IPS-18a (cell line): Measurements from ENCODE around the gene DUT.

Source experiments
- H3K27ac ChIP-seq: one replicate; pipeline ENCODE4 v1.5.1; 2013; ENCODE audit warnings: low read length
- H3K27me3 ChIP-seq: one replicate; pipeline ENCODE4 v1.6.1; 2013; ENCODE audit warnings: mild to moderate bottlenecking, low read length; ENCODE audit not compliant: control insufficient read depth, insufficient read depth
- H3K36me3 ChIP-seq: one replicate; pipeline ENCODE4 v1.6.1; 2013; ENCODE audit warnings: low read depth, low read length; ENCODE audit not compliant: control insufficient read depth
- H3K4me1 ChIP-seq: one replicate; pipeline ENCODE4 v1.6.1; 2013; ENCODE audit warnings: low read depth, low read length; ENCODE audit not compliant: control insufficient read depth
- H3K4me3 ChIP-seq: one replicate; pipeline ENCODE4 v1.5.1; 2013; ENCODE audit warnings: low read length
- H3K9ac ChIP-seq: one replicate; pipeline ENCODE4 v1.6.1; 2013; ENCODE audit warnings: mild to moderate bottlenecking, low read length, moderate library complexity
- H3K9me3 ChIP-seq: one replicate; pipeline ENCODE4 v1.6.1; 2013; ENCODE audit warnings: low read depth, low read length; ENCODE audit not compliant: control insufficient read depth

DUT gene

GRCh38 chr15:48391950-48392349, 60.7 kb downstream of the DUT start:
- Histone ChIP-seq H3K27me3 (no peaks in the 10 kb centered on the region), H3K36me3 (no peaks in the 10 kb centered on the region), H3K27ac (no peak overlapping the region)

GRCh38 chr15:48392356-48392755, 61.1 kb downstream of the DUT start:
- no peak overlapping the region for H3K4me3 ChIP-seq
- no peak overlapping the region for H3K9ac ChIP-seq
- H3K9me3 ChIP-seq: no peaks in the 10 kb centered on the region
- H3K36me3 ChIP-seq: no peaks in the 10 kb centered on the region
- H3K4me1 ChIP-seq: peaks cover 2% of the 10 kb centered on the region
- no peak overlapping the region for H3K27ac ChIP-seq
- no peaks in the 10 kb centered on the region for H3K27me3 ChIP-seq

More at GRCh38 chr15:48391950-48392349, 60.7 kb downstream of the DUT start:
- Histone ChIP-seq H3K4me3 (no peak overlapping the region), H3K4me1 (peaks cover 2% of the 10 kb centered on the region), H3K9ac (no peak overlapping the region), H3K9me3 (no peaks in the 10 kb centered on the region)
